ENCODE results near the gene CSH2. TPM values are rescaled to one million over a fixed set of nuclear protein-coding genes. Genes with fewer than 3 reads are reported as not detected.

CSH2 gene
- total and polyA plus RNA-seq, 2 donors (not counting 1 experiment from before 2014, with no cell fraction given), result not detected

- no peak for ATAC-seq (ENCODE audit: low read depth)
Measured at GRCh38 chr17:63831505-63831904, 42.0 kb downstream of the CSH2 start.

More at GRCh38 chr17:63831505-63831904, 42.0 kb downstream of the CSH2 start:
- Histone ChIP-seq H3K27ac (ENCODE audit: low read length in 2 of 2) (no peak overlapping the region), H3K27me3 (replicated peaks in 1 of 4; ENCODE audit: control extremely low read depth in 1 of 4, control insufficient read depth in 3 of 4, insufficient read depth in 4 of 4, low read length in 3 of 4) (no peaks in the 10 kb centered on the region), H3K79me2 (ENCODE audit: control insufficient read depth, insufficient read depth, low read length) (peaks cover 36% of the 10 kb centered on the region), H3K4me2 (replicated peaks; ENCODE audit: low read depth, low read length, poor library complexity, severe bottlenecking) (no peak overlapping the region), H3K4me3 (ENCODE audit: control extremely low read depth in 1 of 5, extremely low read depth in 1 of 5, insufficient read depth in 1 of 5, low read depth in 2 of 5, low read length in 4 of 5) (no peak overlapping the region), H3K9me3 (ENCODE audit: control extremely low read depth in 1 of 3, control insufficient read depth in 2 of 3, insufficient read depth in 1 of 3, low read length in 2 of 3) (no peaks in the 10 kb centered on the region), H2AFZ (ENCODE audit: insufficient read depth, low read depth, low read length, poor library complexity, severe bottlenecking) (no peak overlapping the region), H4K20me1 (ENCODE audit: control insufficient read depth, insufficient read depth, low read length, poor library complexity, severe bottlenecking) (peaks cover 20% of the 10 kb centered on the region), H3K4me1 (ENCODE audit: control insufficient read depth in 2 of 2, insufficient read depth in 2 of 2, low read length in 2 of 2) (peaks cover 23 to 37% of the 10 kb centered on the region in 2 donors), H3K9ac (ENCODE audit: low read length) (no peak overlapping the region), H3K36me3 (replicated peaks in 1 of 2; ENCODE audit: control extremely low read depth in 1 of 2, control insufficient read depth in 1 of 2, extremely low read depth in 1 of 2, insufficient read depth in 2 of 2, low read length in 1 of 2) (peaks cover 2 to 75% of the 10 kb centered on the region in 2 experiments)
- H3K27ac Mint-ChIP-seq, result peak overlapping the region; percentile 32
- H3K9me3 Mint-ChIP-seq (ENCODE audit: insufficient read depth), result no peaks in the 10 kb centered on the region
- ChIA-PET CTCF (interaction anchor here (0.9 to 1.2 kb wide), 3 partner anchors 9 to 133 kb away, joined by 3 read pairs; no protein-coding TSS in a partner anchor), POLR2A (interaction anchor here (1.0 kb wide), 1 partner anchor 10 kb away, joined by 3 read pairs; no protein-coding TSS in a partner anchor)
- WGBS (ENCODE audit: insufficient coverage), result 22% methylated on average over 7 of the region's 8 CpGs
- no peak overlapping the region for H3K4me3 Mint-ChIP-seq
- H3K4me1 Mint-ChIP-seq, result peaks cover 55% of the 10 kb centered on the region
- no peak for DNase-seq
- intact Hi-C loops (cut with micrococcal nuclease), result no loop called here
- TF ChIP-seq EZH2 (IDR thresholded peaks at IDR 0.05; ENCODE audit: borderline replicate concordance, insufficient read depth, low read depth, low read length, poor library complexity, severe bottlenecking), result no peak
- no peak for TF ChIP-seq CTCF (IDR thresholded peaks at IDR 0.05)
- no peaks in the 10 kb centered on the region for H3K27me3 Mint-ChIP-seq
